Ishikawa (cell line): Measurements from ENCODE around the gene ESF1.

Experiments
- EP300 ChIP-seq: IDR thresholded peaks from 2 replicates; pipeline ENCODE4 v1.6.1; 2012; ENCODE audit warnings: borderline replicate concordance
- MAX ChIP-seq: IDR thresholded peaks from 2 replicates; pipeline ENCODE4 v1.6.1; 2012
- NFIC ChIP-seq: IDR thresholded peaks from 2 replicates; pipeline ENCODE4 v1.6.1; 2012
- RAD21 ChIP-seq: IDR thresholded peaks from 2 replicates; pipeline ENCODE4 v1.6.1; 2012; ENCODE audit warnings: low read depth
- TAF1 ChIP-seq: IDR thresholded peaks from 2 replicates; pipeline ENCODE4 v1.6.1; 2012; ENCODE audit warnings: low read depth, mild to moderate bottlenecking

- no peak for TF ChIP-seq EP300
- no peak for TF ChIP-seq MAX
- no peak for TF ChIP-seq NFIC
- no peak for TF ChIP-seq RAD21
- no peak for TF ChIP-seq TAF1
Observed at GRCh38 chr20:13793001-13793400, 8.3 kb upstream of the ESF1 start.
